GM19043 (cell line): ENCODE data around the gene MED29.

ENCODE experiments used
- ATAC-seq: cut with Tn5 transposase; IDR thresholded peaks from one replicate; pipeline ENCODE4 v1.9.1; 2021; ENCODE audit warnings: low read depth; ENCODE audit not compliant: unreplicated experiment

MED29 gene

DNA sequence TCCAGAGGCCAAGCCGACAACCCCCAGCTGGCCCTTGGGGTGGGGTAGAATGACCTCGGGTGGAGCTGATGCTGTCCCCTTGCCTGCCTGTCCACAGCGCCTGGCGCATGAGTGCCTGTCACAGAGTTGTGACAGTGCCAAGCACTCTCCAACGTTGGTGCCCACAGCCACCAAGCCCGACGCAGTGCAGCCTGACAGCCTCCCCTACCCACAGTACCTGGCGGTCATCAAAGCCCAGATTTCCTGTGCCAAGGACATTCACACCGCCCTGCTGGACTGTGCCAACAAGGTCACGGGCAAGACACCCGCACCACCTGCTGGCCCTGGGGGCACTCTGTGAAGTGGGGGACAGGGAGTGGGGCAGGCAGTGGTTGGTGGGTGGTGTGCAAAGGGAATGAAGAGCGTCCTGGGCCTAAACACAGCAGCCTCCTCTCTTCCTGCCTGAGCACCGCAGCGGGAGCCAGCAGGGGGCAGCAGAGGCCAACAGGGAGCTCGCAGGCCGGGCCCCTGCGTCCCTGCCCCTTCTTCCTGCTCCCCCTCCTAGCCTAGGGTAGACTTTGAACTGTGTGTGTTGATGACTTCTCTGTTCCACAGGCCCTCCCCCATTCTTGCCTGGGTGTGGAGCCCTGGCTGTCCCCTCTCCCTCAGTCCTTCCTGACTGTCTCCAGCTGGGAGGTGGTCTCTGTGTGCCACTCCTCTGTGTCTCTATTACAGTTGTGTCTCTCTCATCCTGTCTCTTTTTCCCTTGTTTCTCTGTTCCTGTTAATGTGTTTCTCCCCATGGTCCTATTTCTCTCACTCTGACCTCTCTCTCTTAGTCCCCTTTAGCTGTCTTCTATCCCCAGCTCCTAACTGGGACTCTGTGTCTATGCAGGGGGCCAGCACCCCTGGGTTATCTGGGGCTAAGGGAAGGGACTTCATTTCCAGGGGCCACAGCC is 6.5 kb downstream of the MED29 start:
- peak; percentile 54 for ATAC-seq

DNA sequence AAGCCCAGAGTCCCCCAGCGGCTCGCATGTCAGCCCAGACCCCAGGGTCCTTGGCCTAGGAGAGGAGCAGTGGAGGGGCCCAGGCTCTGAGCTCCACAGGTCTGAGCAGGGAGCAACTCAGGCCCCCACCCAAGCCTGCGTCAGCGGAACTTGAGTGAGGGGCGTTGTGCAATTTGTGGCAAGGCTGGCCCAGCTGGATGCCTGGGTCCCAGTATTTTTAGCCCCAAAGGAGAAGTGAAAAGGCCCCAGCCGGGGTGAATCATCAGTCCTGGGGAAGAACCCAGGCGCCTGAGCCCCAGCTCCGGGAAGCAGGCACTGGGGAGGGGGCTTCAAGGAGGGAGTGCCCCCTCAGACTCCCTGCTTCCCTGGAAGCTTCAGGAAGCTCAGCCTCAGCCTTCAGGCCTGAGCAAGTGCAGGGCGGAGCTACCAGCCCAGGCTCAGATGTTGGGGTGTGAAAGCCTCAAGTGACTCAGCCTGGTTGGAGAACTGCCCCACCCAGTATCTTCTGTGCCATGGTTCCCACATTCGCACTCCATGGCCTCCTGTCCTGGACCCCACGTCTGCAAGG is 7.2 kb downstream of the MED29 start:
- ATAC-seq, result no peak

DNA sequence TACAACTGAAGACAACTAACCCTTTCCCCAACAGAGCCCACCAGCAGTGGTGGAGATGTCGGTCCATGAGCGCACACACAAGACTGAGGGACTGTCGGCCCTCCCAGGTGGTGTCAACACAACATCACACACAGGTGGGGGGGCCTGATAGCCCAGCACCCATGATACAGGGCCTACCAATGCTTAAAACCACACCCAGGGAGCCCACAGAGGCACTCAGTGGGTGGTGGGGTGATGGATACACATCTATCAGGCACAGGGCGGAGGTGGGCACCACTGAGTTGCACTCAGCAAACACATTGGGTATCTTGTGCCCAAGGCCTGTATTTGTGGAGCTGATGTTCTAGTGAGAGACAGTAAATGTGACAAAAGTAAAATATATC is 8.5 kb downstream of the MED29 start:
- no peak for ATAC-seq

DNA sequence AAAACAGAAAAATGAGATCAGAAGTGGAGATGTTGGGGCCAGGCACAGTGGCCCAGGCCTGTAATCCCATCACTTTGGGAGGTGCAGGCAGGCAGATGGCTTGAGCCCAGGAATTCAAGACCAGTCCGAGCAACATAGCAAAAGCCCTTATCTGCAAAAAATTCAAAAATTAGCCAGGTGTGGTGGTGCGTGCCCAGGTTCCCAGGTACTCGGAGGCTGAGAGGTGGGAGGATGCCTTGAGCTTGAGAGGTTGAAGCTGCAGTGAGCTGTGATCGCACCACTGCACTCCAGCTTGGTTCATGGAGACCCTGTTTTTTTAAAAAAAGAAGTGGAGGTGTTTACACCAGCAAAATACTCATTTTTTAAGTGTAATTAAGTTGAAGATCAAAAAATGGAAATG is 8.9 kb downstream of the MED29 start:
- ATAC-seq, result no peak

DNA sequence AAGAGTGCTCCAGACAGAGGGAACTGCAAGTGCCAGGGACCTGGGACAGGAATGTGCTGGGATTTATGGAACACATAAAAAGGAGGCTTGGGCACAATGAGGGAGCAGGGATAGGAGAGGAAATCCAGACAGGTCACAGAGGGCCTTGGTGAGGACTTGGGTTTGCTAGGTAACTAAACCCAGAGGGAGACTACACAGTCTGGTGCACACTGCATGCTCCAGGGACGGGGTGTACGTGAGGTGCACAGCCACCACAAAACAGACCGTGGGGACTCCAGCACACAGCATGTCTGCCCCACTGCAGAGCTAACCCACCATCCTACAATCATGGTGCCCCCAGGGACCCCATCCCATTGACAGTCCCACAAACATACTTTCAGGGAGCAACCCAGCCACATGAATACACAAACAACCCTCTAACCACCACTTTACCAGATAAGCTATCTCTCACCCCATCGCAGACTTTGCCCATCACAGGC is 9.9 kb downstream of the MED29 start:
- no peak for ATAC-seq

DNA sequence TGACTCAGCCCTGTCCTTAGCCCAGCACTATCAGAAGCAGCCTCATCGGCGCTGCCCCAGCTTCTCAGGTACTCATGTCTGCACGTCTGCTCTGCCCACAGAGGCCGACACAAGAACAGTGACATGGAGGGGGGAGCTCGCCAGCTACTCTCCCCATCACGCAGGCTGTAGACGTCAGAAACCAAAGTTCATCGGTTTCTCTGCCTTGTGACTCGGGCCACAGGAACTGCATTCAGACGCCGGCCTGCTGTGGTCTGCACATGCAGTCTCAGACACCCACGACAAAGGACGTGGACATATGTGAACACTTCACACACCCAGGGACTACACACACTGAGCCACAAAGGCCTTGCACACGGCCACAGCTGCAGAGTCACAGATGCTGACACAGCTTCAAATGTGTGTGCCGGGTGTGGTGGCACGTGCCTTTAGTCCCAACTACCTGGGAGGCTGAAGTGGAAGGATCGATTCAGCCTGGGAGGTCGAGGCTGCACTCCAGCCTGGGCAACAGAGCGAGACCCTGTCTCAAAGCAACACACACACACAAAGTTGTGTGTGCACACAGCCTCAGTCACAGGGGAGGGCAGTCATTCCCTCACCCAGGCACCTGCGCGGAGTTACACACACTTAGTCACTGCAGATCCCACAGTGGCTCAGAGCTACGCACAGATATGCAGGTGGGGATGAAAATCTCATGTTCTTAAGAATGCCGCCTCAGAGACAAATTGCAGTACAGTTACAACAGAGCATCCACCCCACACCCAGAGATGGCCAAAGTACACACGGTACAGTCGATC is 10.6 kb downstream of the MED29 start:
- ATAC-seq, result no peak

DNA sequence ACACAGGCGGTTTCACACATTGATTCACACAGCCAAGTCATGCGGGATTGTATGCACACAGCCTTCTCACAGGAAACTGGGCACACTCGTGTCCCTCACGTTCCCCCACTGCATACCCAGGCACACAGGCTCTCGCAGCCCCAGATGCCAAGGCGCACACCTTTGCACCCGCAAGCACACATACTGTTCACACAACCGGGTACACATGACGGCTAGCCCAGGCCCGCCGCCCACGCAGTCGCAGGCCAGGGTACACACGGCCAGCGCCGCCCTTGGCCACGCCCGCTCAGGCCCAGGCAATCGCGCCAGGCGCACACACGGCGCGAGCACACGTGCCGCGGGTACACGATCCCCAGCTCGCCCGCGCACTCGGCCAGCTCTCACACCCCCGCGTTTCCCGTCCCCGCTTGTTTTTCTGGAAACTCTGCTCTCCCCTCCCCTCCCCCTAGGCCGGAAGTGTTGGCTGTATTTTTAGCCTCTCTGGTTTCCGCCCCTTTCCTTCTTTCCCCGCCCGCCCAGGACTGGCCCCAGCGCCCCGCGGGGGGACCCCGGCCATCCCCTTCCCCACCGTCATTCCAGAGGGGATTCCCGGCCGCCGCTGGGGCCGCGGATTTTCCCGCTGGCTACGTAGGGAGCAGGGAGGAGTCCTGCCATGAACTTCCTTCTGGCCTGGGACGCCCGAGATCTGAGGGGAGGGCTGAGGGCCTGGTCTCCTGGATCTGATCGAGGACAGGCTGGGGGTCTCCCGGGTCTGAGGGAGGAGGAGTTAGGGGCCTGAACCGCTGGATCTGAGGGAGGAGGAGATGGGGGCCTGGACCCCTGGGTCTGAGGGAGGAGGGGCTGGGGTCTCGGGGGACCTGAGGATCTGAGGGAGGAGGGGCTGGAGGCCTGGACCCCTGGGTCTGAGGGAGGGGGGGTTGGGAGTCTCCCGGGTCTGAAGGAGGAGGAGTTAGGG is 11.4 kb downstream of the MED29 start:
- ATAC-seq, result no peak

DNA sequence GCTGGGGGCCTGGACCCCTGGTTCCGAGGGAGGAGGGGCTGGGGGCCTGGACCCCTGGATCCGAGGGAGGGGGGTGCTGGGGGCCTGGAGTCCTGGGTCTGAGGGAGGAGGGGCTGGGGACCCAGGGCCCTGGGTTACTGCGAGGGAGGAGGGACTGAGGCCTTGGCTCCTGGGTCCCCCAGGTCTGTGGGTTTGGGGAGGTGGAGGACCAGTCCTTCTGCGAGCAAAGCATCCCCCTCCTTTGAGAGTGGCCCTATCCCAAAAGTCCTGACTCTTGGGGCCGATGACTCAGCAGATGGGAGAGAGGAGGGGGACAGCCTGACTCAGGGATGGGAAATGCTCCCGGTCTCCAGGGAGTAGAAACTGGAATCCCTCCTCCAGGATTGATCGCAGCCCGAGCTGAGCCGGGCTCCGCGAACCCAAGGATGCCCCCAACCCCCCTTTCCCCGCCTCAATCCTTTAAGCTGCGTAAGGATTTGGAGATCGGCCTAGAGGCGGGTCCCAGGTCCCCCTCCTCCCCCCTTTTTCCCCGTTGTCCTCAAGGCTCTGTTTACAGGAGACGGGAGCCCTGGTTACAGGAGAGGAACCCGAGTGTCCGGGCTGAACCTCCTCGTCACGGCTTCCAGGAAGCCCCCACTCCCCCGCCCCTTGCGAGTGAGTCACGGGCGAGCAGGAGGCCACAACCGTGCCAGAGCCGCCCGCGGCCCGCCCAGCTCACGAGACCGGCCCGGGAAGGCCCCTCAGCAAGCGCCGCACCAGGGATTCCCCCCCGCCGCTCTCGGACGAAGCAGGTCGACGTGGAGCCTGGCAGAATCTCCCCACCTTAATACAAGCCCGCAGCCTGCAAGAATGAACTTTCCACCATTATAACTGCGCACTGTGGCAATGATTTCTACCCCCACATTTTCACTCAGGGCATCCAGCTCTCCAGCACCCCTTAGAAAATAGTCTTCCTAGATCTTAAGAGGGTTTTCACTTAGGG is 12.4 kb downstream of the MED29 start:
- no peak for ATAC-seq

DNA sequence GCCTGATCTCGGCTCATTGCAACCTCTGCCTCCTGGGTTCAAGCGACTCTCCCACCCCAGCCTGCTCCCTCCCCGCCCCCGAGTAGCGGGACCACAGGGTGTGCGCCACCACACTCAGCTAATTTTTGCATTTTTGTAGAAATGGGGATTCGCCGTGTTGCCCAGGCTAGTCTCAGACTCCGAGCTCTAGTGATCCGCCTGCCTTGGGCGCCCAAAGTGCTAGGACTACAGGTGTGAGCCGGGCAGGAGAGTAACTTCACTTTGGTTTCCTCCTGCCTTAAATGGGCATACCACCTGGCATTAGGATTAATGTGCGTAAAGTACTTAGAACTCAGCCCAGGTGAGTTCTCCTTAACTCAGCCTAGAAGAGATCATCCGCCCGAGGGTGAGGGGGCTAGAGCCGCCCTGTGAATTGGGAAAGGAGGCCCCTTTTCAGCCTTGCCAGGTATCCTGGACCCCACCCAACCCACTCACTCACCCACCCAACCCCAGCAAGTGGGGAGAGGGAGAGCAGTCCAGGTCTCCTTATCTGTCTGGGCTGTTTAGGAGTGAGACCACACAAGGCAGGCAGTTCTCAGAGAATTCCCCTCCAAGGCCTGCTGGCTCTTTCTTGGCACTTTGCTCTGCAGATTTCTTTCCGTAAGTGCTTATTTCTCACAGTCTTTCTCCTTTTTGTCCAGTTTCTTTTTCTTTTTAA is 14.2 kb downstream of the MED29 start:
- no peak for ATAC-seq

DNA sequence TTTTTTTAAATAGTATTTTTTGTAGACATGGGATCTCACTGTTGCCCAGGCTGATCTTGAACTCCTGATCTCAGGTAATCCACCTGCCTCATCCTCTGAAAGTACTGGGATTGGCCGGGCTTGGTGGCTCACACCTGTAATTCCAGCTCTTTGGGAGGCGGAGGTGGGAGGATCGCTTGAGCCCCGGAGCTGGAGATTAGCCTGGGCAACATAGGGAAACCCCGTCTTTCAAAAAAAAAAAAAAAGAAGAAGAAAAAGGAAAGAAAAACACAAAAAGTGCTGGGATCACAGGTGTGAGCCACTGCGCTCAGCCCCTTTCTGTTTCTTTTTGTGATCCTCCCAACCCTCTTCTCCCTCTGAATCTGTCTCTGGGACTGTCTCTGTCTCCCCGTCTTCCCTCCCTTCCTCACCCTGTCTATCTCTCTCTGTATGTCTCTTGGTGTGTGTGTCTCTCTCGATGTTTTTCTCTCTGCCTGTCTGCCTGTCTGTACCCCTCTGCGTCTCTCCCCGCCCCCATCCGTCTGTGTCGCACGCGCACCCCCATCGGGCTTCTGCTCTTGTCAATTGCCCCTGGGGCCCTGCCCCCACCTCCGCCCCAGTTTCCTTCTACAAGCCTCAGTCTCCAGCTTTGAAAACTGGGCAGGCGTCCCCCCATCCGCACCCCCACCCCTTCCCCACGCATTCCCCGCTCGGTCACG is 14.9 kb downstream of the MED29 start:
- ATAC-seq, result no peak

DNA sequence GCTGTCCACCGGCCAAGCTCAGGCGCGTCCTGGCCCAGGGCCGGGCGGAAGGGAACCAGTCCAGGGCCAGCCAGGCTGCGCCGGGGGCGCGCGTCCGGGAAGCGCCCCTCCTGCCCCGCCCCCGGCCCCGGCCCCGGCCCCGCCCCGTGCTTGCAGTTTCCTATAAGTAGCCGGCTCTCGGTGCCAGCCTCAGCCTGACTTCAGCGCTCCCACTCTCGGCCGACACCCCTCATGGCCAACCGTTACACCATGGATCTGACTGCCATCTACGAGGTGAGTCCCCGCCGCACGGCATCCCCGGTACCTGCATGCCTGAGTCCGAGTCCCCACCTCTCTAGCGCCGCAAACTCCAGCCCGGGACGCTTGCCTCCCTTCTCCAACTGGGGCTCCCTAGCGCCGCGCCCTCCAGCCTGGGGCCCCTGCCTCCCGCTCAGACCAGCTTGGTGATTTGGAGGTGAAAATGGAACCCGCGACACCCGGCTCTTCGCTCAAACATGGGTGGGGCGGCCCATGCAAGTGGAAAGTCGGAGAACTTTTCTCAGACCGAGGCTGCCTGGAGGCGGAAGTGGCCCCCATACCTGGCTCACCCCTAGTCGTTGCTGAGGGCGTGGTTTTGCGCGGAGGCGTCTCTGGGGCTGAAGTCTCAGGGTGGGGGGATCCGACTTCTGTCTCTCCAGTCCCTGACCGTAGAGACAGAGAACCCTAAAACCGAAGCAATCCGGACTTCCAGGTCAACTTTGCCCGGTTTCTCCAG is 15.7 kb downstream of the MED29 start, which contains the start of gene ZFP36:
ZFP36 (plus strand) TSS at position 192 of the 754 bp plus-strand sequence; CDS start at position 250, 58 bp downstream.
- ATAC-seq, result no peak

DNA sequence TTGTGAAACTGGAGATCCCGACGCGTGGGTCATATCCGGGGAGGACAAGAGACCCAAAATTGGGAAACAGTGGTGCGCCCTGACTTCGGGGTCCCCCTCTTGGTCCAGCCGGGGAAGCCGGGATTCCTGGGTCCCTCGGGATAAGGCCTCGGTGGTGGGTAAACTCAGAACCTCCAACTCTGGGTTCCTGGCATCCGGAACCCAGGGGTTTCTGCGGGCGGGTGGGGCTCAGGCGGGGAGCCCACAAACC is 16.2 kb downstream of the MED29 start:
- ATAC-seq, result no peak

DNA sequence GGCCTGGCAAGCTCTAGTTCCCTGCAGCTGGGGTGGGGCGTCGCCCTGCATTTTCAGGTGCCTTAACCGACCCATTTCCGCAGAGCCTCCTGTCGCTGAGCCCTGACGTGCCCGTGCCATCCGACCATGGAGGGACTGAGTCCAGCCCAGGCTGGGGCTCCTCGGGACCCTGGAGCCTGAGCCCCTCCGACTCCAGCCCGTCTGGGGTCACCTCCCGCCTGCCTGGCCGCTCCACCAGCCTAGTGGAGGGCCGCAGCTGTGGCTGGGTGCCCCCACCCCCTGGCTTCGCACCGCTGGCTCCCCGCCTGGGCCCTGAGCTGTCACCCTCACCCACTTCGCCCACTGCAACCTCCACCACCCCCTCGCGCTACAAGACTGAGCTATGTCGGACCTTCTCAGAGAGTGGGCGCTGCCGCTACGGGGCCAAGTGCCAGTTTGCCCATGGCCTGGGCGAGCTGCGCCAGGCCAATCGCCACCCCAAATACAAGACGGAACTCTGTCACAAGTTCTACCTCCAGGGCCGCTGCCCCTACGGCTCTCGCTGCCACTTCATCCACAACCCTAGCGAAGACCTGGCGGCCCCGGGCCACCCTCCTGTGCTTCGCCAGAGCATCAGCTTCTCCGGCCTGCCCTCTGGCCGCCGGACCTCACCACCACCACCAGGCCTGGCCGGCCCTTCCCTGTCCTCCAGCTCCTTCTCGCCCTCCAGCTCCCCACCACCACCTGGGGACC is 16.6 kb downstream of the MED29 start:
- ATAC-seq, result no peak

DNA sequence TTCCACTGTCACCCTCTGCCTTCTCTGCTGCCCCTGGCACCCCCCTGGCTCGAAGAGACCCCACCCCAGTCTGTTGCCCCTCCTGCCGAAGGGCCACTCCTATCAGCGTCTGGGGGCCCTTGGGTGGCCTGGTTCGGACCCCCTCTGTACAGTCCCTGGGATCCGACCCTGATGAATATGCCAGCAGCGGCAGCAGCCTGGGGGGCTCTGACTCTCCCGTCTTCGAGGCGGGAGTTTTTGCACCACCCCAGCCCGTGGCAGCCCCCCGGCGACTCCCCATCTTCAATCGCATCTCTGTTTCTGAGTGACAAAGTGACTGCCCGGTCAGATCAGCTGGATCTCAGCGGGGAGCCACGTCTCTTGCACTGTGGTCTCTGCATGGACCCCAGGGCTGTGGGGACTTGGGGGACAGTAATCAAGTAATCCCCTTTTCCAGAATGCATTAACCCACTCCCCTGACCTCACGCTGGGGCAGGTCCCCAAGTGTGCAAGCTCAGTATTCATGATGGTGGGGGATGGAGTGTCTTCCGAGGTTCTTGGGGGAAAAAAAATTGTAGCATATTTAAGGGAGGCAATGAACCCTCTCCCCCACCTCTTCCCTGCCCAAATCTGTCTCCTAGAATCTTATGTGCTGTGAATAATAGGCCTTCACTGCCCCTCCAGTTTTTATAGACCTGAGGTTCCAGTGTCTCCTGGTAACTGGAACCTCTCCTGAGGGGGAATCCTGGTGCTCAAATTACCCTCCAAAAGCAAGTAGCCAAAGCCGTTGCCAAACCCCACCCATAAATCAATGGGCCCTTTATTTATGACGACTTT is 17.4 kb downstream of the MED29 start:
- no peak for ATAC-seq

DNA sequence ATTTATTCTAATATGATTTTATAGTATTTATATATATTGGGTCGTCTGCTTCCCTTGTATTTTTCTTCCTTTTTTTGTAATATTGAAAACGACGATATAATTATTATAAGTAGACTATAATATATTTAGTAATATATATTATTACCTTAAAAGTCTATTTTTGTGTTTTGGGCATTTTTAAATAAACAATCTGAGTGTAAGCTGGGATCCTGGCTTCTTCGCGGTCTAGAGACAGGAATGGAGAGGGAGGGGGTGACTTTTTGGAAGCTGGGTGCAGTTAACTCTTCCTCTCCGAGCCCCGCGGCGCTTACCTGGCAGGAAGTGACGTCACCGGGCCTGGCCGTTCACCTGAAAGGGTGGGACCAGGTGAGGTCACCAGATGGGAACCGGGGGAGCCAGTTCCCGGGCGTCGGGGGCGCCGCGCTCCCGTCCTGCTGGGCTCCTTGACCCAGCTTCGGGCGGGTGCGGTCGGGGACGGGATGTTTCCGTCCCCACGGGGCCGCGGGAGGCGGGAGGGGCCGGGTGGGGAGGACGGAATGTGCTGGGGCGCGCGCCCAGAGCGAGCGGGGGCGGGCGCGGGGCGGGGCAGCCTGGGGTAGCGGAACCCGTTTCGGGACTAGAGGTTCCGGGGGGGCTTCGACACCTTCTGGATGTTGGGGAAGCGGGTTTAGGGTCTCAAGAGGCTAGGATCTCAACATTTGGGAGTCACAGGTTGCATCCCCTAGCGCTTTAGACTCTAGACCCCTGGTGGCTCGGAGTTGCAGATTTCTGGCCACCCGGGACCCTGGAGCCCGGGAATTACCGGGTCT is 18.2 kb downstream of the MED29 start:
- ATAC-seq, result no peak
